KMS-11 (cell line): ENCODE data around the gene SLBP.

Source experiments
- H2AFZ ChIP-seq: fragments of 200-600 bp; sonication (generic); 2 replicates; pipeline ENCODE4 v1.6.1; 2016; ENCODE audit warnings: antibody characterized with exemption, mixed run types, low read depth
- H3K27ac ChIP-seq: fragments of 200-600 bp; sonication (generic); 2 replicates; pipeline ENCODE4 v1.6.1; 2016; ENCODE audit warnings: mild to moderate bottlenecking, mixed run types
- H3K27me3 ChIP-seq: fragments of 200-600 bp; sonication (generic); 2 replicates; pipeline ENCODE4 v1.6.1; 2017; ENCODE audit warnings: mild to moderate bottlenecking, low read depth, mixed run types, moderate library complexity; ENCODE audit not compliant: insufficient read depth
- H3K36me3 ChIP-seq: fragments of 200-600 bp; sonication (generic); 2 replicates; pipeline ENCODE4 v1.6.1; 2017; ENCODE audit warnings: mild to moderate bottlenecking, mixed run types; ENCODE audit not compliant: insufficient read depth
- H3K4me1 ChIP-seq: fragments of 200-600 bp; sonication (generic); 2 replicates; pipeline ENCODE4 v1.6.1; 2016; ENCODE audit warnings: mild to moderate bottlenecking, low read depth, mixed run types; ENCODE audit not compliant: poor library complexity, severe bottlenecking
- H3K4me2 ChIP-seq: fragments of 200-600 bp; sonication (generic); 2 replicates; pipeline ENCODE4 v1.7.0; 2016; ENCODE audit warnings: mild to moderate bottlenecking, mixed run types
- H3K4me3 ChIP-seq: fragments of 200-600 bp; sonication (generic); IDR thresholded peaks from 2 replicates; pipeline ENCODE4 v1.6.1; 2017; ENCODE audit warnings: low read depth, low read length, mixed read lengths; ENCODE audit not compliant: insufficient read depth
- H3K79me2 ChIP-seq: fragments of 200-600 bp; sonication (generic); 2 replicates; pipeline ENCODE4 v1.6.1; 2016; ENCODE audit warnings: low read depth, mixed run types; ENCODE audit not compliant: insufficient read depth
- H3K9ac ChIP-seq: fragments of 200-600 bp; sonication (generic); 2 replicates; pipeline ENCODE4 v1.6.1; 2016; ENCODE audit warnings: mild to moderate bottlenecking, mixed run types
- H4K20me1 ChIP-seq: fragments of 200-600 bp; sonication (generic); 2 replicates; pipeline ENCODE4 v1.6.1; 2016; ENCODE audit warnings: mild to moderate bottlenecking, mixed run types; ENCODE audit not compliant: insufficient read depth
- TF ChIP-seq, protein P1 (sequence below): fragments of 200-600 bp; sonication (generic); conservative IDR thresholded peaks from 2 replicates; pipeline ENCODE4 v1.6.1; 2017; ENCODE audit warnings: low read depth, mild to moderate bottlenecking, antibody characterized with exemption, low read length, moderate library complexity, mixed read lengths

Gene SLBP

DNA sequence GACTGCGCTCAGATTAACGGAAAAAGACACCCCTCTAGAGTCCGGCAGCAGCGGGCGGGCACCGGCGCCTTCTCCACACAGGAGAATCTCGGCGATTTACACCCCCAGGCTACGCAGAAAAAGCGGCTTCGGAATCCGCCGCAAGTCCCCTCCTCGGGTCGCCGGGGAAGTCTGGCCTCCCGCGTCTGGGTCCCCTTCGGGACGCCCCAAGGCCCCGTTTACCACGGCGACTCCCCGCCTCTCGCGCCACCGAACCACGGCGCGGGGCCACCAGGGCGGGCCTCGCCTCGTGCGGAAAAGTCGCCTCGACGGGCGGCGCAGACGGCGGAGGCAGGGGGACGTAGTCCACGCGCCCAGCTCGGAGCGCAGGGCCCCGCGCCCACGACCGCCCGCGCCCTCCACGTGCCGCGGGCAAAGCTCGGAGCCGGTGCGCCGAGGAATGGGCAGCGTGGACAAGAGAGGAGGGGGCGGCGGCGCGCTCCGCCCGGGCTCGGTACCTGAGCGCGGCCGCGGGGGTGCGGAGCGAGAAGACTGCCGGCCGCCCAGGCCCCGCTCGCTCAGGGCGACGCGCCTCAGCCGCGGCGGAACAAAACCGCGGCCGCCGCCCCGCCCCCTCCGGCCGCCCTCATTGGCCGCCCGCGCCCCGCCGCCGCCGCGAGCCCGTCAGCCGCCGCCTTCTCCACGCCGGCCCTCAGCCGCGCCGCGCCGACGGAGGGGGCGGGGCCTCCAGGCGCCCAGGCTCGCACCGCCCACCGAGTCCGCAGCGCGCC is 28.2 kb downstream of the SLBP start, which contains the start of gene FAM53A:
Gene FAM53A, minus strand, starts transcription at position 578 of the 770 bp plus-strand sequence. CDS start 15,572 bp downstream, outside the sequence.
- Histone ChIP-seq H3K4me1 (no peaks in the 10 kb centered on the region), H3K27ac (no peak within 1 kb of the TSS), H3K4me2 (no peak within 1 kb of the TSS), H3K79me2 (no peaks in the 10 kb centered on the region), H2AFZ (peak within 1 kb of the TSS; percentile 10; the same call in 1 of the 2 replicates), H3K9ac (no peak within 1 kb of the TSS), H3K27me3 (no peaks in the 10 kb centered on the region), H3K4me3 (no peak within 1 kb of the TSS), H3K36me3 (no peaks in the 10 kb centered on the region), H4K20me1 (no peaks in the 10 kb centered on the region)
- TF ChIP-seq, protein P1, sequence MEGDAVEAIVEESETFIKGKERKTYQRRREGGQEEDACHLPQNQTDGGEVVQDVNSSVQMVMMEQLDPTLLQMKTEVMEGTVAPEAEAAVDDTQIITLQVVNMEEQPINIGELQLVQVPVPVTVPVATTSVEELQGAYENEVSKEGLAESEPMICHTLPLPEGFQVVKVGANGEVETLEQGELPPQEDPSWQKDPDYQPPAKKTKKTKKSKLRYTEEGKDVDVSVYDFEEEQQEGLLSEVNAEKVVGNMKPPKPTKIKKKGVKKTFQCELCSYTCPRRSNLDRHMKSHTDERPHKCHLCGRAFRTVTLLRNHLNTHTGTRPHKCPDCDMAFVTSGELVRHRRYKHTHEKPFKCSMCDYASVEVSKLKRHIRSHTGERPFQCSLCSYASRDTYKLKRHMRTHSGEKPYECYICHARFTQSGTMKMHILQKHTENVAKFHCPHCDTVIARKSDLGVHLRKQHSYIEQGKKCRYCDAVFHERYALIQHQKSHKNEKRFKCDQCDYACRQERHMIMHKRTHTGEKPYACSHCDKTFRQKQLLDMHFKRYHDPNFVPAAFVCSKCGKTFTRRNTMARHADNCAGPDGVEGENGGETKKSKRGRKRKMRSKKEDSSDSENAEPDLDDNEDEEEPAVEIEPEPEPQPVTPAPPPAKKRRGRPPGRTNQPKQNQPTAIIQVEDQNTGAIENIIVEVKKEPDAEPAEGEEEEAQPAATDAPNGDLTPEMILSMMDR, result no peak

DNA sequence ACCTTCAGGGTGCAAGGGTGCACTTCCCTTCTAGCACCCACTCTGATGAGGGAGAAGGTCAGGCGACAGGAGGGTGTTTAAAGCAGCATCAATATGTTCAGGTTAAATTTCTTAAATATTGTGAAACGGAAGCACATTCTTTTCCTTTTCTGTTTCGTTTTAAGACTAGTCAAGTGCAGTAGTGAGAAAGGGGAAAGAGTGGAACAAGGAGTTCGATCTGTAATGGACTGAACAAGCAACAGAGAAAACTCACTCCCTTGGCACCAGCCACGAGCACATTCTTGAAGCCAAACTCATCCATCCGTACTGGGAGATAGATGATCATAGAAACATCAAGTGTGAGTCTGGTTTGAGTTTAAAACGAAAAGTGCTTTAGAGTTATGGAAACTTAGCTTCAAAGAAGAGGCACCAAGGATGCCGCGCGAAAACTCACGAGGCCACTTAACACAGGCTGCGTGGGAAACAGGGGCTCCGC is 28.8 kb downstream of the SLBP start:
- 0 out of 2 replicates have a peak overlapping the region, but pooled peaks have one; percentile 10 for H2AFZ ChIP-seq
- no peaks in the 10 kb centered on the region for H3K79me2 ChIP-seq
- H3K36me3 ChIP-seq, result no peaks in the 10 kb centered on the region
- H3K27ac ChIP-seq, result no peak overlapping the region
- TF ChIP-seq, protein P1, result no peak
- H4K20me1 ChIP-seq, result no peaks in the 10 kb centered on the region
- H3K9ac ChIP-seq, result no peak overlapping the region
- no peaks in the 10 kb centered on the region for H3K27me3 ChIP-seq
- H3K4me3 ChIP-seq, result no peak overlapping the region
- H3K4me1 ChIP-seq, result no peaks in the 10 kb centered on the region
- H3K4me2 ChIP-seq, result no peak overlapping the region

DNA sequence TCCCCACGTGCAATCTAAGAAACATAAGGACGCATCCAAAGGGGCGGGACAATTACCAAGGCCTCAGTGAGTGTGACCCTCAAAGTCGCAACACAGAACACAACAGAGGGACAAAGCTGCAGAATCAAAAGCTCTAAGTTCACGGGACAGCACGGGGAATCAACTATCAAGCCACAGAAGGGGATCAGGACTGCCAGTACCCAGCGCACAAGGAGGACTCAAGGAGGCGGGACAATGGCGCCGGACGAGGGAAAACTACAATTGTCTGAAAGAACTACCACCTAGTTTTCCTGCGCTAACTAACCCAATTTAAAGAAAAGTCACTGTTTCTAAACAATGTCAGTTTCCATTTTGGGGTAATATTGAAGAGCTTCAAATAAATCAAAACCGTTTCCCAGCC is 29.3 kb downstream of the SLBP start:
- H3K79me2 ChIP-seq, result no peaks in the 10 kb centered on the region
- no peak overlapping the region for H3K4me2 ChIP-seq
- TF ChIP-seq, protein P1, result no peak
- H3K9ac ChIP-seq, result no peak overlapping the region
- no peak overlapping the region for H3K4me3 ChIP-seq
- no peaks in the 10 kb centered on the region for H3K36me3 ChIP-seq
- H2AFZ ChIP-seq, result no peak overlapping the region
- H3K27ac ChIP-seq, result no peak overlapping the region
- H3K27me3 ChIP-seq, result no peaks in the 10 kb centered on the region; the same call in 1 of the 2 replicates
- H3K4me1 ChIP-seq, result no peaks in the 10 kb centered on the region
- H4K20me1 ChIP-seq, result no peaks in the 10 kb centered on the region

DNA sequence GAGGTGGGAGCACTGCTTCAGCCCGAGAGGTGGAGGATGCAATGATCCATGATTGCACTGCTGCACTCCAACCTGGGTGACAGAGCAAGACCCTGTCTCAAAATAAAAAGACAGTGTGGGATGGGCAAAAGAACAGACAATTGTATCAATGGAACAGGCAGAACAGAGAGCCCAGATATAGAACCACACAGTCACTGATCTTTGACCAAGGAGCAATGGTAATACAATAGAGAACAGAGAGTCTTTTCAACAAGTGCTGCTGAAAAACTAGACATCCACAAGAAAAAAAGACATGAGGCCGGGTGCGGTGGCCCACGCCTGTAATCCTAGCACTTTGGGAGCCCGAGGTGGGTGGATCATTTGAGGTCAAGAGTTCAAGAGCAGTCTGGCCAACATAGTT is 33.9 kb downstream of the SLBP start:
- Histone ChIP-seq H3K9ac (no peak overlapping the region), H3K4me1 (no peaks in the 10 kb centered on the region), H3K4me3 (no peak overlapping the region), H4K20me1 (no peaks in the 10 kb centered on the region), H3K79me2 (no peaks in the 10 kb centered on the region), H2AFZ (no peak overlapping the region), H3K27me3 (peaks cover 15% of the 10 kb centered on the region), H3K4me2 (no peak overlapping the region), H3K27ac (no peak overlapping the region), H3K36me3 (no peaks in the 10 kb centered on the region)
- TF ChIP-seq, protein P1, result no peak
